ENCODE measurements around the gene FLRT2. TPM values are rescaled to one million over a fixed set of nuclear protein-coding genes. Genes with fewer than 3 reads are reported as not detected.

Gene FLRT2
- total RNA-seq, 1 experiment from 2014 or later = 0.43 TPM

GRCh38 chr14:85562630-85563029 is 32.7 kb downstream of the FLRT2 start:
- ChIA-PET POLR2A (no interaction called here), CTCF (no interaction called here)
- no peaks in the 10 kb centered on the region for H3K36me3 ChIP-seq (ENCODE audit: control insufficient read depth, insufficient read depth, low read length)
- Mint-ChIP-seq H3K36me3 (ENCODE audit: insufficient read depth, unreplicated experiment) (no peaks in the 10 kb centered on the region), H3K27me3 (ENCODE audit: insufficient read depth, unreplicated experiment) (no peaks in the 10 kb centered on the region), H3K4me1 (ENCODE audit: low read depth, unreplicated experiment) (no peaks in the 10 kb centered on the region), H3K27ac (ENCODE audit: unreplicated experiment) (no peak overlapping the region), H3K9me3 (ENCODE audit: unreplicated experiment) (no peaks in the 10 kb centered on the region), H3K4me3 (ENCODE audit: unreplicated experiment) (no peak overlapping the region)
- BruUV-seq (replicated peaks) = no TSS peak
- no peaks in the 10 kb centered on the region for H3K4me1 ChIP-seq
- intact Hi-C loops (cut with micrococcal nuclease; ENCODE audit: unreplicated experiment) = no loop called here
- H3K27me3 ChIP-seq (replicated peaks; ENCODE audit: control insufficient read depth, insufficient read depth, low read length) = no peaks in the 10 kb centered on the region
- TF ChIP-seq CTCF (IDR thresholded peaks at IDR 0.05; ENCODE audit: insufficient read depth in 1 of 2, low read depth in 1 of 2, low read length in 1 of 2, severe bottlenecking in 1 of 2, unreplicated experiment in 1 of 2) = no peak
- no peak for DNase-seq
- H3K9me3 ChIP-seq = no peaks in the 10 kb centered on the region
- no peak overlapping the region for H3K4me3 ChIP-seq (ENCODE audit: low read depth, low read length)

GRCh38 chr14:85564841-85565527 is 35.0 kb downstream of the FLRT2 start:
- H3K27ac Mint-ChIP-seq (ENCODE audit: unreplicated experiment) = no peak overlapping the region
- CTCF ChIA-PET = no interaction called here
- POLR2A ChIA-PET = no interaction called here

GRCh38 chr14:85565862-85566296 is 35.9 kb downstream of the FLRT2 start:
- no peaks in the 10 kb centered on the region for H3K4me1 ChIP-seq
- no peaks in the 10 kb centered on the region for H3K36me3 Mint-ChIP-seq (ENCODE audit: insufficient read depth, unreplicated experiment)
- no peak for TF ChIP-seq CTCF (IDR thresholded peaks at IDR 0.05; ENCODE audit: insufficient read depth in 1 of 2, low read depth in 1 of 2, low read length in 1 of 2, severe bottlenecking in 1 of 2, unreplicated experiment in 1 of 2)
- H3K4me1 Mint-ChIP-seq (ENCODE audit: low read depth, unreplicated experiment) = no peaks in the 10 kb centered on the region
- CTCF ChIA-PET = no interaction called here
- no peaks in the 10 kb centered on the region for H3K36me3 ChIP-seq (ENCODE audit: control insufficient read depth, insufficient read depth, low read length)
- POLR2A ChIA-PET = no interaction called here
- BruUV-seq (replicated peaks) = no TSS peak
- no peaks in the 10 kb centered on the region for H3K9me3 ChIP-seq
- H3K4me3 ChIP-seq (ENCODE audit: low read depth, low read length) = no peak overlapping the region
- no peak overlapping the region for H3K4me3 Mint-ChIP-seq (ENCODE audit: unreplicated experiment)
- H3K9me3 Mint-ChIP-seq (ENCODE audit: unreplicated experiment) = peaks cover 10% of the 10 kb centered on the region
- no peak overlapping the region for H3K27ac Mint-ChIP-seq (ENCODE audit: unreplicated experiment)
- H3K27me3 Mint-ChIP-seq (ENCODE audit: insufficient read depth, unreplicated experiment) = no peaks in the 10 kb centered on the region
- DNase-seq = no peak
- no peaks in the 10 kb centered on the region for H3K27me3 ChIP-seq (replicated peaks; ENCODE audit: control insufficient read depth, insufficient read depth, low read length)
- intact Hi-C loops (cut with micrococcal nuclease; ENCODE audit: unreplicated experiment) = no loop called here

More at GRCh38 chr14:85564841-85565527, 35.0 kb downstream of the FLRT2 start:
- no peak for TF ChIP-seq CTCF (IDR thresholded peaks at IDR 0.05; ENCODE audit: insufficient read depth in 1 of 2, low read depth in 1 of 2, low read length in 1 of 2, severe bottlenecking in 1 of 2, unreplicated experiment in 1 of 2)
- Histone ChIP-seq H3K4me1 (no peaks in the 10 kb centered on the region), H3K9me3 (no peaks in the 10 kb centered on the region), H3K27me3 (replicated peaks; ENCODE audit: control insufficient read depth, insufficient read depth, low read length) (no peaks in the 10 kb centered on the region), H3K4me3 (ENCODE audit: low read depth, low read length) (no peak overlapping the region), H3K36me3 (ENCODE audit: control insufficient read depth, insufficient read depth, low read length) (no peaks in the 10 kb centered on the region)
- H3K4me3 Mint-ChIP-seq (ENCODE audit: unreplicated experiment) = no peak overlapping the region
- H3K36me3 Mint-ChIP-seq (ENCODE audit: insufficient read depth, unreplicated experiment) = no peaks in the 10 kb centered on the region
- no peaks in the 10 kb centered on the region for H3K4me1 Mint-ChIP-seq (ENCODE audit: low read depth, unreplicated experiment)
- H3K9me3 Mint-ChIP-seq (ENCODE audit: unreplicated experiment) = peaks cover 10% of the 10 kb centered on the region
- intact Hi-C loops (cut with micrococcal nuclease; ENCODE audit: unreplicated experiment) = no loop called here
- no TSS peak for BruUV-seq (replicated peaks)
- DNase-seq = no peak
- H3K27me3 Mint-ChIP-seq (ENCODE audit: insufficient read depth, unreplicated experiment) = no peaks in the 10 kb centered on the region

All from Caco-2 (cell line).